Endodermal cell (in vitro differentiated cells): ENCODE measurements around the gene LRRC3. TPM values are rescaled to one million over a fixed set of nuclear protein-coding genes. Genes with fewer than 3 reads are reported as not detected.

ENCODE experiments used
- DNase-seq: peaks from one replicate; pipeline ENCODE4 v3.0.0-alpha.2; 2017
- H3K27ac ChIP-seq: 2 replicates; pipeline ENCODE4 v1.5.1; 2013; ENCODE audit warnings: mild to moderate bottlenecking, low read depth, low read length, moderate library complexity
- H3K27me3 ChIP-seq: 2 replicates; pipeline ENCODE4 v1.6.1; 2013; ENCODE audit warnings: mild to moderate bottlenecking, low read length, moderate library complexity; ENCODE audit not compliant: insufficient read depth, control insufficient read depth, poor library complexity, severe bottlenecking
- H3K36me3 ChIP-seq: 2 replicates; pipeline ENCODE4 v1.7.0; 2013; ENCODE audit warnings: mild to moderate bottlenecking, low read length, moderate library complexity; ENCODE audit not compliant: control insufficient read depth, insufficient read depth
- H3K4me1 ChIP-seq: one replicate; pipeline ENCODE4 v1.7.0; 2013; ENCODE audit warnings: low read length; ENCODE audit not compliant: control insufficient read depth, insufficient read depth
- H3K4me3 ChIP-seq: 2 replicates; pipeline ENCODE4 v1.5.1; 2013; ENCODE audit warnings: mild to moderate bottlenecking, low read length, moderate library complexity
- H3K9ac ChIP-seq: 2 replicates; pipeline ENCODE4 v1.6.1; 2013; ENCODE audit warnings: mild to moderate bottlenecking, low read length, moderate library complexity; ENCODE audit not compliant: poor library complexity, severe bottlenecking; ENCODE audit errors: extremely low read depth
- H3K9me3 ChIP-seq: 2 replicates; pipeline ENCODE4 v1.6.1; 2013; ENCODE audit warnings: mild to moderate bottlenecking, low read length, moderate library complexity; ENCODE audit not compliant: control insufficient read depth
- H3K27ac Mint-ChIP-seq: 2 replicates; pipeline ENCODE4 v1.8.0; 2020; ENCODE audit warnings: mixed read lengths
- H3K27me3 Mint-ChIP-seq: 2 replicates; pipeline ENCODE4 v1.8.0; 2021; ENCODE audit warnings: mild to moderate bottlenecking, mixed read lengths; ENCODE audit not compliant: insufficient read depth
- H3K36me3 Mint-ChIP-seq: 2 replicates; pipeline ENCODE4 v1.8.0; 2020; ENCODE audit warnings: low read depth, mixed read lengths
- H3K4me1 Mint-ChIP-seq: 2 replicates; pipeline ENCODE4 v1.8.0; 2020; ENCODE audit warnings: mixed read lengths
- H3K4me3 Mint-ChIP-seq: 2 replicates; pipeline ENCODE4 v1.8.0; 2020; ENCODE audit warnings: mild to moderate bottlenecking, moderate library complexity, mixed read lengths
- H3K9me3 Mint-ChIP-seq: 2 replicates; pipeline ENCODE4 v1.8.0; 2020; ENCODE audit warnings: mild to moderate bottlenecking, mixed read lengths
- WGBS, 2 experiments: methylation state at CpG; one replicate each; pipeline versions ENCODE4 v1.1.5 to v1.1.7; 2013; ENCODE audit warnings: missing lambda C conversion rate in 2 of 2, mixed read lengths in 1 of 2; ENCODE audit not compliant: insufficient coverage in 1 of 2, insufficient read length in 1 of 2; 5-methylcytosine and 5-hydroxymethylcytosine counted together
- total RNA-seq, 2 donors: library from RNA; stranded (reverse); fragmentation: NEBNext Ultra II Directional in 1 of 2; extraction: Animal tissue kit (Norgen Biotek cat#: 25700) in 1 of 2; gene quantifications; 2 replicates in 1 of 2; 3 replicates in 1 of 2; pipeline ENCODE4 v1.2.1, GENCODE V29; 2021
- TF ChIP-seq, protein P1 (sequence below): fragments of 200-600 bp; sonication (generic); conservative IDR thresholded peaks from 2 replicates; pipeline ENCODE4 v1.5.0; 2021; ENCODE audit warnings: antibody characterized with exemption, mild to moderate bottlenecking

Gene LRRC3
- total RNA-seq, 2 donors from 2014 or later = 14.1 to 16.5 TPM

DNA sequence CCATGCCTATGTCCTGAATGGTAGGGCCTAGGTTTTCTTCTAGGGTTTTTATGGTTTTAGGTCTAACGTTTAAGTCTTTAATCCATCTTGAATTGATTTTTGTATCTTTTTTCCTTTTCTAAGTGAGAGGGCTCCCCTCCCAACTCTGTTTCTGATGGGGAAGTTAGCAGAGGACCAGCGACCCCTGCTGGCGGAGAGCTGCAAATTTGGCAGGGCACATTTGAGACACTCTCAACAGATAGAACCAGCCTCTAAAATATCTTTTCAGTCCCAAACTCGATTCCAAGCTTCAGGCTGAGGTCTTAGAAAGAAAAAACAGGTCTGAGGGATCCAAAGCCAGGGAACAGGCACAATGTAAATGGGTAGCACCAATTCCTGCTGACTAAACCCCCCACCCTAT lies 32.5 kb downstream of the LRRC3 start:
- peak overlapping the region; percentile 79 for H3K4me3 Mint-ChIP-seq
- Histone ChIP-seq H3K36me3 (peaks cover 7% of the 10 kb centered on the region), H3K9ac (no peak overlapping the region), H3K4me1 (no peaks in the 10 kb centered on the region), H3K27ac (no peak overlapping the region), H3K9me3 (peaks cover 43% of the 10 kb centered on the region), H3K27me3 (no peaks in the 10 kb centered on the region), H3K4me3 (no peak overlapping the region)
- DNase-seq = peak; percentile 85
- no peak overlapping the region for H3K27ac Mint-ChIP-seq
- peaks cover 28% of the 10 kb centered on the region for H3K9me3 Mint-ChIP-seq
- 0 to 22% methylated on average over 2 to 4 of the region's 4 CpGs for WGBS, 2 experiments
- peaks cover 42% of the 10 kb centered on the region for H3K36me3 Mint-ChIP-seq
- peaks cover 4% of the 10 kb centered on the region for H3K4me1 Mint-ChIP-seq
- TF ChIP-seq, protein P1, sequence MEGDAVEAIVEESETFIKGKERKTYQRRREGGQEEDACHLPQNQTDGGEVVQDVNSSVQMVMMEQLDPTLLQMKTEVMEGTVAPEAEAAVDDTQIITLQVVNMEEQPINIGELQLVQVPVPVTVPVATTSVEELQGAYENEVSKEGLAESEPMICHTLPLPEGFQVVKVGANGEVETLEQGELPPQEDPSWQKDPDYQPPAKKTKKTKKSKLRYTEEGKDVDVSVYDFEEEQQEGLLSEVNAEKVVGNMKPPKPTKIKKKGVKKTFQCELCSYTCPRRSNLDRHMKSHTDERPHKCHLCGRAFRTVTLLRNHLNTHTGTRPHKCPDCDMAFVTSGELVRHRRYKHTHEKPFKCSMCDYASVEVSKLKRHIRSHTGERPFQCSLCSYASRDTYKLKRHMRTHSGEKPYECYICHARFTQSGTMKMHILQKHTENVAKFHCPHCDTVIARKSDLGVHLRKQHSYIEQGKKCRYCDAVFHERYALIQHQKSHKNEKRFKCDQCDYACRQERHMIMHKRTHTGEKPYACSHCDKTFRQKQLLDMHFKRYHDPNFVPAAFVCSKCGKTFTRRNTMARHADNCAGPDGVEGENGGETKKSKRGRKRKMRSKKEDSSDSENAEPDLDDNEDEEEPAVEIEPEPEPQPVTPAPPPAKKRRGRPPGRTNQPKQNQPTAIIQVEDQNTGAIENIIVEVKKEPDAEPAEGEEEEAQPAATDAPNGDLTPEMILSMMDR = peak; percentile 90
- H3K27me3 Mint-ChIP-seq = no peaks in the 10 kb centered on the region

DNA sequence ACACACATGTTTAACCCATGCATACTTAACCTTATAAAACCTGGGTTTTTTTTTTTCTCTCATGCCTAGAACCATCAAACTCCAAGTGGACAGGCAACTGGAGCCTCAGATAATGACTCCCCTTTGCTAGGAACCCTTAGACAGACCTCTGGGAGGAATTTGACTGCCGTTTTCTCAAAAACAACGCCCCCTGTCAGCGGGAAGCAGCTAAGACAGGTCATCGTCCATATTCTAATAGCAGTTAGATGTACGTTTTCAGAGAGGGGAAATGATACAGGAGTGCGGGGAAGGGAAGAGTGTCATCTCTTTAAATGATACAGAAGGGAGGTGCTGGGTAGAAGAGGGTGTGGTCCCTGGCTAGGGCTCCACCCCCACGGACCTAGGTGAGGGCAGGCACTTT lies 34.7 kb downstream of the LRRC3 start:
- 34 to 71% methylated on average over 5 to 7 of the region's 7 CpGs for WGBS, 2 experiments
- Histone ChIP-seq H3K4me1 (no peaks in the 10 kb centered on the region), H3K9me3 (peaks cover 46% of the 10 kb centered on the region), H3K27me3 (no peaks in the 10 kb centered on the region), H3K9ac (no peak overlapping the region), H3K27ac (no peak overlapping the region), H3K36me3 (peaks cover 11% of the 10 kb centered on the region), H3K4me3 (no peak overlapping the region)
- Mint-ChIP-seq H3K9me3 (peaks cover 45% of the 10 kb centered on the region), H3K4me1 (peaks cover 7% of the 10 kb centered on the region), H3K27ac (no peak overlapping the region), H3K27me3 (no peaks in the 10 kb centered on the region), H3K36me3 (peaks cover 57% of the 10 kb centered on the region), H3K4me3 (no peak overlapping the region)
- TF ChIP-seq, protein P1 = peak; percentile 61
- no peak for DNase-seq

- Histone ChIP-seq H3K27me3 (no peaks in the 10 kb centered on the region), H3K9ac (no peak overlapping the region), H3K27ac (no peak overlapping the region), H3K4me1 (no peaks in the 10 kb centered on the region), H3K4me3 (no peak overlapping the region), H3K36me3 (peaks cover 11% of the 10 kb centered on the region), H3K9me3 (peaks cover 50% of the 10 kb centered on the region)
- Mint-ChIP-seq H3K4me3 (no peak overlapping the region), H3K9me3 (peaks cover 46% of the 10 kb centered on the region), H3K4me1 (peaks cover 7% of the 10 kb centered on the region), H3K36me3 (peaks cover 59% of the 10 kb centered on the region), H3K27ac (no peak overlapping the region), H3K27me3 (no peaks in the 10 kb centered on the region)
- DNase-seq = no peak
- TF ChIP-seq, protein P1 = no peak
- 96 to 97% methylated on average over 16 to 19 of the region's 19 CpGs for WGBS, 2 experiments
These were observed 35.1 kb downstream of the LRRC3 start for GRCh38 chr21:44490405-44490804.
